GM12874 (cell line): ENCODE measurements around the gene FRMD5.

Source experiments
- TF ChIP-seq, protein P1 (sequence below): IDR thresholded peaks from 2 replicates; pipeline ENCODE4 v1.5.1; 2011; ENCODE audit warnings: low read depth, mild to moderate bottlenecking, control low read depth, low read length, moderate library complexity; ENCODE audit not compliant: insufficient read depth

FRMD5 gene

DNA sequence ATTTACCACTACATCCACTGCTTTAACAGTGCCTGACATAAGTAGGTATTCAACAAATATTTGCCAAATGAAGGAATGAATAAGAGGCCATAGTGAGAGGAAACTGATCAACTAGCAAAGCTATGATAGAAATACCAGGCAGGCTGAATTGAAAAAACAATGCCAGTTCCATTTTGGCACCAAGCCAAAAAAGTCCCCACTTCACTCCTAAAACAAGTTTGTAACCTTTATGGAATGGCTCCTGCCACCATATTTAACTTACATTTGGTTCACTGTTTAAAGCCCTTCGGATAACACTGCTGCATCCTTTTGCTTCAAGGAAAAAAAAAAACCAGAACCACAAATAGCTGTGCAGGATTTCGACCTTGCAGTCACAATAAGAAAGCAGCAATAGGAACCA lies 166.1 kb downstream of the FRMD5 start:
- TF ChIP-seq, protein P1, sequence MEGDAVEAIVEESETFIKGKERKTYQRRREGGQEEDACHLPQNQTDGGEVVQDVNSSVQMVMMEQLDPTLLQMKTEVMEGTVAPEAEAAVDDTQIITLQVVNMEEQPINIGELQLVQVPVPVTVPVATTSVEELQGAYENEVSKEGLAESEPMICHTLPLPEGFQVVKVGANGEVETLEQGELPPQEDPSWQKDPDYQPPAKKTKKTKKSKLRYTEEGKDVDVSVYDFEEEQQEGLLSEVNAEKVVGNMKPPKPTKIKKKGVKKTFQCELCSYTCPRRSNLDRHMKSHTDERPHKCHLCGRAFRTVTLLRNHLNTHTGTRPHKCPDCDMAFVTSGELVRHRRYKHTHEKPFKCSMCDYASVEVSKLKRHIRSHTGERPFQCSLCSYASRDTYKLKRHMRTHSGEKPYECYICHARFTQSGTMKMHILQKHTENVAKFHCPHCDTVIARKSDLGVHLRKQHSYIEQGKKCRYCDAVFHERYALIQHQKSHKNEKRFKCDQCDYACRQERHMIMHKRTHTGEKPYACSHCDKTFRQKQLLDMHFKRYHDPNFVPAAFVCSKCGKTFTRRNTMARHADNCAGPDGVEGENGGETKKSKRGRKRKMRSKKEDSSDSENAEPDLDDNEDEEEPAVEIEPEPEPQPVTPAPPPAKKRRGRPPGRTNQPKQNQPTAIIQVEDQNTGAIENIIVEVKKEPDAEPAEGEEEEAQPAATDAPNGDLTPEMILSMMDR = no peak

DNA sequence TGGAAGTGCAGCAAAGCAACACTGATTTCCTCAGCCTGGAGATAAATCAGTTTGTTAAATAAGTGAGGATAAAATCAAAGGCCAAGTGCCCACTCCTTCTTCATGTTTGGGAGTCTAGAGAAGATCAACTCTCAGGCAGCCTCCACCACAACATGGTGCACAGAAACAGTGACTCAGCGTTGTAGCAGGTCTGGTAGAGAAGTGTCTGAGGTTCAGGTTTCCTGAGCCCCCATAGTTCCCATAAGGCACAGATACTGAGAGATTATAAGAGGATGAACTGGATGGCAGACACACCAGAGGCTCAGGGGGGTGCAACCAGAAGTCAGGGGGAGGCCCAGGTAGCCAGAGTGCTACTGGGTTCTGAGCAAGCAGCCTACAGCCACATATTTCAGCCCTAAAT lies 166.7 kb downstream of the FRMD5 start:
- TF ChIP-seq, protein P1 = no peak

DNA sequence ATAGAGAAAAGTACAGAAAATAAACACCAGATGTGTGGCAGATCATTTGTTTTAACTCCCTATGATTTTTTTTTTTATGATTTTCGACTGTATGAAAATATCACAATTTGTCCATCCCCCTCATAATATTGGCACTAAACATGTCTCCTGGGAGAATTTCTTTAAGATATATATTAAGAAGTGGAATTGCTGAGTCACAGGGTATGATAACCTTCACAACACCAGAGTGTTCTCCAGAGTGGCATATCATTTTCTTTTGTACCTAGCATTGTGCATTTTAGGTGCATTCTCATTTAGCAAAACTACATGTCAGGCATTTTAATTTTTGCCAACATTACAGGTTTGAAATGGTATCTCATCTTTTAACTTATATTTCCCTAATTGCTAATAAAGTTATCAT lies 170.9 kb downstream of the FRMD5 start:
- TF ChIP-seq, protein P1 = no peak

DNA sequence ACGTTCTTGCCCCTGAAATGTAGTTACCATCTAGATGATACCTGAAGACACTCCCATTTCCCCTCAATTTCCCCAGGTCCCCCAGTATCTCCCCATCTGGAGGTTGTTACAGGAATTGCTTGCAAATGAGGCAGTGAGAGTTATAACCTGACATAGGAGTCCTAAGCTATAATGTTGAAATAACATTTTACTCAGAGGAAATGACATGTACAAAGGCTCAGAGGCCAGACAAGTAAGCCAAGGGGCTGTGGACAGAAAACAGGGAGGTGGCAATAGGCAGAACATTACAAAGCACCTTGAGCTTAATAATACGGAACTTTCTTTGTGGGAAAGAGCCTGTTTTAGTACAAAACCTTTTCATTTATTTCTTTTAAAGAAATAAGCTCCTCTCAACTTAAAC lies 171.9 kb downstream of the FRMD5 start:
- TF ChIP-seq, protein P1 = no peak

DNA sequence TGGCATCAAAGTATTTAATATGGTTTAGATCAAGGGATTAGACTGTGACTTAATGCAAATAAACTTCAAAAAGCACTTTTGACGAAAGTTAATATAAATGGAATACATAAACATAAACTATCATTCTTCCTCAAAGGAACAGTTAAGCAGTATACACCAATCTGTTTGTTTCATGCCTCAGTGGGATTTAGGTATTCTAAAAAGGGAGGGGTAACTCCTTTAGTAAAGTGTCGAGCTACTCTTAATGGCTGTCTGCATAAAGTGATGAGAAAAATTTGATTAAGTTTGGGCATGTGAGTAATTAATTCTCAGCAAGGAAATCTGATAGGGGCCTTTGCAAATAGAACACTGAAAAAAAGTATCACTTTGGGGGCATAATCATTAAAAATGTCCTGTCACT lies 176.9 kb downstream of the FRMD5 start:
- TF ChIP-seq, protein P1 = no peak

DNA sequence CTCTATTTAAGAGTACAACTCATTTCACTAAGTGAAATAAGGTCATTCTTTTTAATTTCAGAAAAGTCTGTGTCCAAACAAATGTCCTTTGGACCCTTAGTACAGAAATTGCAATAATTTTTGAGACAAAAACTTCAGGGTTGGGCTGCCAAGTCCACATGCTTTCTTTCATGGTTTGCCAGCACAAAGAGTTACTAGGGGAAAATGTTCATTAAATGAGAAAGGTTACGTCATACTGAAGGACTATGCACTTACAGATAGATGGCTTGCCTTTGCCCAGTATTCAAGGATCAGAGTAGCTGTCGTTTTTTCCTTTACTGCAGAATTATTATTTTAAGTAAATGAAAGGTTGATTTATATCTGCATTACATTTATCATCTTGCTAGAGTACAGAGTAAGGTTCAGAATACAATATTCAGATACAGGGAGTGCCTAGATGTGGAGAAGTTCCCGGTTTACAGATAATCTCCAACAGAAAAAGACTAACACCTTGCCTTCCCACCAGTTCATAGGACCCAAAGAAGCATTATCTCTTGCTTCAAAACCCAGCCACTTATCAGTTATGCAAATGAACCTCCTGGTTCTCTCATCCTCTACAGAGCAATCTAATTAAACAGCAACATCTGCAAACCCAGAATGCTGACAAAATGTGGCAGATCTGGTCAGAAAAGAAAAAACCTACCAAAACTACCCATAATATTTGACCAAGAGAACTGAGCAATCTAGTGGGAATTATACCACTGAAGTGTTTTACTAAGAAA lies 179.3 kb downstream of the FRMD5 start:
- TF ChIP-seq, protein P1 = no peak

DNA sequence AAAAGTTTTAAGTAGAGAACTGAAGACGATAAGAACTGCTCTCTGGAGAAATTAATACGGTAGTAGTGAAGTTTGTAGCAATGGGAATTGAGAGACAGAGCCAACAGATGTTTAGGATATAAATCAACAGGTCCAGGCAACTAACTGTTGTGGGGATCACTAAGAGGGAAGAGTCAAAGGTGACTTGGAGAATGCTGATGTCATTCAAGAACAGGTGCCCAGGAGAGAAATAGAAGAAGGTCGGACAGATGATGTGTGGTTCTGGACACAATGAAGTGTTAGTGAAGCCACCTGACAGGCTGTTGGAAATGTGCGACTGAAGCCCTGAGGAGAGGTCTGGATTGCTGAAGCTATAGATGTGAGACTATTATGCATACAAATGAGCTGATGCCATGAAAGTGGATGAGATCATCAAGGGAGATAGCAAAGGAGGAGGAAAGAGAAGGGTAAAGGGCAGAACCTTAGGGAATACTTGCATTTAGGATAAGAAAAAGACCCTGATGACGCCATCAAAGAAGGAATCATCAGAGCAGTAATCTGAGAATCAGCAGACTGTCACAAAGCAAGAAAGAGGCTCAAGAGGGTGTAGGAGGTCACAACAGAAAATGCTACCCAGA lies 183.7 kb downstream of the FRMD5 start:
- TF ChIP-seq, protein P1 = no peak
